ENCODE data around the gene EHD4.
A peak's percentile ranks its signal among the peaks of the same experiment; 100 is the strongest.

Gene EHD4

DNA sequence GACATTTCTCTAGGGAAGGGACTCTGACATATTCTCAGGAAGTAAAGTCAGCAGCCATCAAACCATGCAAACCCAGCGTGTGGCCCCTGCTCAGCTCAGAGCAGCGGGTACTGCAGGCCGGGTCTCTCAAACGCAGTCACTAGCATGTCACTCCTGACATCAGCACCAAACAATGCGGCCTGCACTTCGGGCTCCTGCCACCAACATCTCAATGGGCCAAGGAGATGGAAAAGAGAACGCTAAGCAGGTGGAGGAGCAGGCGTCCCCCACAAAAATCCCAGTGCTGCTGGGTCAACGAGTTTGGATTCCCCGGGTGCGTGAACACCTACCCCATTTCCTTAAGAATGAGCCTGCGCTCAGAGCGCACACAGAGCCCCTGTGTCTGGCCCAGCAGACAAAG is 68.6 kb downstream of the EHD4 start:
- Histone ChIP-seq H3K27me3 (ENCODE audit: control insufficient read depth in 5 of 5, insufficient read depth in 4 of 5, low read length in 5 of 5) (no peaks in the 10 kb centered on the region), H3K9me3 (ENCODE audit: control insufficient read depth in 5 of 5, low read length in 5 of 5) (no peaks in the 10 kb centered on the region), H3K4me3 (ENCODE audit: low read depth in 1 of 5, low read length in 5 of 5) (no peak overlapping the region), H3K27ac (ENCODE audit: low read depth, low read length) (no peak overlapping the region), H3K9ac (ENCODE audit: low read length in 5 of 5) (no peak overlapping the region), H3K36me3 (ENCODE audit: control insufficient read depth in 5 of 5, insufficient read depth in 5 of 5, low read length in 5 of 5) (peaks cover 0 to 74% (median 68%) of the 10 kb centered on the region in 5 donors), H3K4me1 (ENCODE audit: control insufficient read depth in 5 of 5, insufficient read depth in 5 of 5, low read length in 5 of 5) (peaks cover 4 to 25% (median 23%) of the 10 kb centered on the region in 5 donors)

- H3K27me3 ChIP-seq (ENCODE audit: control insufficient read depth in 5 of 5, insufficient read depth in 4 of 5, low read length in 5 of 5), result no peaks in the 10 kb centered on the region
- peaks cover 4 to 19% (median 17%) of the 10 kb centered on the region in 5 donors for H3K4me1 ChIP-seq (ENCODE audit: control insufficient read depth in 5 of 5, insufficient read depth in 5 of 5, low read length in 5 of 5)
- H3K9ac ChIP-seq (ENCODE audit: low read length in 5 of 5), result no peak overlapping the region
- H3K4me3 ChIP-seq (ENCODE audit: low read depth in 1 of 5, low read length in 5 of 5), result no peak overlapping the region
- peaks cover 0 to 75% (median 58%) of the 10 kb centered on the region in 5 donors for H3K36me3 ChIP-seq (ENCODE audit: control insufficient read depth in 5 of 5, insufficient read depth in 5 of 5, low read length in 5 of 5)
- no peak overlapping the region for H3K27ac ChIP-seq (ENCODE audit: low read depth, low read length)
- no peaks in the 10 kb centered on the region for H3K9me3 ChIP-seq (ENCODE audit: control insufficient read depth in 5 of 5, low read length in 5 of 5)
These were observed 70.9 kb downstream of the EHD4 start for GRCh38 chr15:41901431-41901830.

- Histone ChIP-seq H3K4me1 (ENCODE audit: control insufficient read depth in 5 of 5, insufficient read depth in 5 of 5, low read length in 5 of 5) (peaks cover 4 to 16% (median 14%) of the 10 kb centered on the region in 5 donors), H3K27ac (ENCODE audit: low read depth, low read length) (no peak overlapping the region), H3K9me3 (ENCODE audit: control insufficient read depth in 5 of 5, low read length in 5 of 5) (no peaks in the 10 kb centered on the region), H3K36me3 (ENCODE audit: control insufficient read depth in 5 of 5, insufficient read depth in 5 of 5, low read length in 5 of 5) (peaks cover 0 to 75% (median 55%) of the 10 kb centered on the region in 5 donors), H3K27me3 (ENCODE audit: control insufficient read depth in 5 of 5, insufficient read depth in 4 of 5, low read length in 5 of 5) (no peaks in the 10 kb centered on the region), H3K9ac (ENCODE audit: low read length in 5 of 5) (no peak overlapping the region), H3K4me3 (ENCODE audit: low read depth in 1 of 5, low read length in 5 of 5) (no peak overlapping the region)
These were observed 71.6 kb downstream of the EHD4 start for GRCh38 chr15:41900526-41901380.

- Histone ChIP-seq H3K27me3 (ENCODE audit: control insufficient read depth in 5 of 5, insufficient read depth in 4 of 5, low read length in 5 of 5) (no peaks in the 10 kb centered on the region), H3K36me3 (ENCODE audit: control insufficient read depth in 5 of 5, insufficient read depth in 5 of 5, low read length in 5 of 5) (peaks cover 0 to 70% (median 50%) of the 10 kb centered on the region in 5 donors), H3K27ac (ENCODE audit: low read depth, low read length) (no peak overlapping the region), H3K4me3 (ENCODE audit: low read depth in 1 of 5, low read length in 5 of 5) (no peak overlapping the region), H3K4me1 (ENCODE audit: control insufficient read depth in 5 of 5, insufficient read depth in 5 of 5, low read length in 5 of 5) (peaks cover 4 to 15% (median 11%) of the 10 kb centered on the region in 5 donors), H3K9me3 (ENCODE audit: control insufficient read depth in 5 of 5, low read length in 5 of 5) (no peaks in the 10 kb centered on the region), H3K9ac (ENCODE audit: low read length in 5 of 5) (no peak overlapping the region)
These were observed 72.4 kb downstream of the EHD4 start for GRCh38 chr15:41899854-41900442.

GRCh38 chr15:41897363-41897799 is 75.0 kb downstream of the EHD4 start:
- H3K27ac ChIP-seq (ENCODE audit: low read depth, low read length), result no peak overlapping the region
- peaks cover 3 to 24% (median 18%) of the 10 kb centered on the region in 5 donors for H3K4me1 ChIP-seq (ENCODE audit: control insufficient read depth in 5 of 5, insufficient read depth in 5 of 5, low read length in 5 of 5)
- H3K9ac ChIP-seq (ENCODE audit: low read length in 5 of 5), result no peak overlapping the region
- no peak overlapping the region for H3K4me3 ChIP-seq (ENCODE audit: low read depth in 1 of 5, low read length in 5 of 5)
- H3K9me3 ChIP-seq (ENCODE audit: control insufficient read depth in 5 of 5, low read length in 5 of 5), result no peaks in the 10 kb centered on the region
- H3K27me3 ChIP-seq (ENCODE audit: control insufficient read depth in 5 of 5, insufficient read depth in 4 of 5, low read length in 5 of 5), result no peaks in the 10 kb centered on the region
- peaks cover 0 to 61% (median 43%) of the 10 kb centered on the region in 5 donors for H3K36me3 ChIP-seq (ENCODE audit: control insufficient read depth in 5 of 5, insufficient read depth in 5 of 5, low read length in 5 of 5)

- Histone ChIP-seq H3K4me3 (ENCODE audit: low read depth in 1 of 5, low read length in 5 of 5) (no peak overlapping the region), H3K27me3 (ENCODE audit: control insufficient read depth in 5 of 5, insufficient read depth in 4 of 5, low read length in 5 of 5) (no peaks in the 10 kb centered on the region), H3K9ac (ENCODE audit: low read length in 5 of 5) (no peak overlapping the region), H3K4me1 (ENCODE audit: control insufficient read depth in 5 of 5, insufficient read depth in 5 of 5, low read length in 5 of 5) (peaks cover 3 to 27% (median 18%) of the 10 kb centered on the region in 5 donors), H3K9me3 (ENCODE audit: control insufficient read depth in 5 of 5, low read length in 5 of 5) (no peaks in the 10 kb centered on the region), H3K36me3 (ENCODE audit: control insufficient read depth in 5 of 5, insufficient read depth in 5 of 5, low read length in 5 of 5) (peaks cover 0 to 53% (median 36%) of the 10 kb centered on the region in 5 donors), H3K27ac (ENCODE audit: low read depth, low read length) (no peak overlapping the region)
These were observed 75.8 kb downstream of the EHD4 start for GRCh38 chr15:41896566-41896965.

GRCh38 chr15:41895957-41896356 is 76.4 kb downstream of the EHD4 start:
- Histone ChIP-seq H3K9ac (ENCODE audit: low read length in 5 of 5) (no peak overlapping the region), H3K9me3 (ENCODE audit: control insufficient read depth in 5 of 5, low read length in 5 of 5) (no peaks in the 10 kb centered on the region), H3K4me1 (ENCODE audit: control insufficient read depth in 5 of 5, insufficient read depth in 5 of 5, low read length in 5 of 5) (peaks cover 3 to 27% (median 18%) of the 10 kb centered on the region in 5 donors), H3K36me3 (ENCODE audit: control insufficient read depth in 5 of 5, insufficient read depth in 5 of 5, low read length in 5 of 5) (peaks cover 0 to 46% (median 30%) of the 10 kb centered on the region in 5 donors), H3K4me3 (ENCODE audit: low read depth in 1 of 5, low read length in 5 of 5) (no peak overlapping the region), H3K27me3 (ENCODE audit: control insufficient read depth in 5 of 5, insufficient read depth in 4 of 5, low read length in 5 of 5) (no peaks in the 10 kb centered on the region), H3K27ac (ENCODE audit: low read depth, low read length) (no peak overlapping the region)

DNA sequence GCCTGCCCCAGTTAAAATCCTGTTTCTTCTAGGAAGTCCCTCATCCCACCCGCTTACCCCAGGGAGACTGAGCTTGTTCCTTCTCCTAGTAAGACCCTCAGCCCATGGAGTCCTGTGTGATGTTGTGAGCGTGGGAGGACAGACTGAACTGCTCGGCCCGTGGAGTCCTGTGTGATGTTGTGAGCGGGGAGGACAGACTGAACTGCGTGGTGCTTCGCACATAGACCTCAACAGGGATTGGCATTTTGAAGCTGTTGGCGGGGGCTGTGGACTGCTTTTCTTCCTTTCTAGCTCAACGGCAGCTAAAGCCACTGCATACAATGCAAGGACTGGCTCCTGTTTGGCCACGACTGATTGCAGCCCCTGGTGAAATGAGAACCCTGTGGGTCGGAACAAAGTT is 76.9 kb downstream of the EHD4 start:
- H3K9ac ChIP-seq (ENCODE audit: low read length in 5 of 5), result no peak overlapping the region
- H3K4me1 ChIP-seq (ENCODE audit: control insufficient read depth in 5 of 5, insufficient read depth in 5 of 5, low read length in 5 of 5), result peaks cover 3 to 27% (median 18%) of the 10 kb centered on the region in 5 donors
- H3K27ac ChIP-seq (ENCODE audit: low read depth, low read length), result peak overlapping the region; percentile 33
- H3K36me3 ChIP-seq (ENCODE audit: control insufficient read depth in 5 of 5, insufficient read depth in 5 of 5, low read length in 5 of 5), result peaks cover 0 to 42% (median 25%) of the 10 kb centered on the region in 5 donors
- H3K4me3 ChIP-seq (ENCODE audit: low read depth in 1 of 5, low read length in 5 of 5), result no peak overlapping the region
- no peaks in the 10 kb centered on the region for H3K9me3 ChIP-seq (ENCODE audit: control insufficient read depth in 5 of 5, low read length in 5 of 5)
- H3K27me3 ChIP-seq (ENCODE audit: control insufficient read depth in 5 of 5, insufficient read depth in 4 of 5, low read length in 5 of 5), result no peaks in the 10 kb centered on the region

GRCh38 chr15:41894791-41895463 is 77.4 kb downstream of the EHD4 start:
- Histone ChIP-seq H3K27me3 (ENCODE audit: control insufficient read depth in 5 of 5, insufficient read depth in 4 of 5, low read length in 5 of 5) (no peaks in the 10 kb centered on the region), H3K9me3 (ENCODE audit: control insufficient read depth in 5 of 5, low read length in 5 of 5) (no peaks in the 10 kb centered on the region), H3K36me3 (ENCODE audit: control insufficient read depth in 5 of 5, insufficient read depth in 5 of 5, low read length in 5 of 5) (peaks cover 0 to 36% (median 20%) of the 10 kb centered on the region in 5 donors), H3K9ac (ENCODE audit: low read length in 5 of 5) (peak overlapping the region in 2 of 5 donors; percentile 32 to 60), H3K27ac (ENCODE audit: low read depth, low read length) (peak overlapping the region; percentile 37), H3K4me3 (ENCODE audit: low read depth in 1 of 5, low read length in 5 of 5) (peak overlapping the region in 4 of 5 donors; percentile 38 to 54 (median 42)), H3K4me1 (ENCODE audit: control insufficient read depth in 5 of 5, insufficient read depth in 5 of 5, low read length in 5 of 5) (peaks cover 3 to 27% (median 18%) of the 10 kb centered on the region in 5 donors)

Measured in subcutaneous abdominal adipose tissue (tissue), 5 donors.